ENCODE results near the gene TECPR1.
"Not testable (repeated sequence)": the region's sequence is repeated elsewhere in the genome, so short reads cannot be mapped to it uniquely, and the experiment has no call there.

Gene TECPR1

GRCh38 chr7:98225913-98226614 is 26.0 kb downstream of the TECPR1 start:
- DNase-seq: no peak

- DNase-seq: no peak
Measured at GRCh38 chr7:98224701-98225181, 27.3 kb downstream of the TECPR1 start.

GRCh38 chr7:98223898-98224700 is 27.9 kb downstream of the TECPR1 start:
- no peak for DNase-seq

DNA sequence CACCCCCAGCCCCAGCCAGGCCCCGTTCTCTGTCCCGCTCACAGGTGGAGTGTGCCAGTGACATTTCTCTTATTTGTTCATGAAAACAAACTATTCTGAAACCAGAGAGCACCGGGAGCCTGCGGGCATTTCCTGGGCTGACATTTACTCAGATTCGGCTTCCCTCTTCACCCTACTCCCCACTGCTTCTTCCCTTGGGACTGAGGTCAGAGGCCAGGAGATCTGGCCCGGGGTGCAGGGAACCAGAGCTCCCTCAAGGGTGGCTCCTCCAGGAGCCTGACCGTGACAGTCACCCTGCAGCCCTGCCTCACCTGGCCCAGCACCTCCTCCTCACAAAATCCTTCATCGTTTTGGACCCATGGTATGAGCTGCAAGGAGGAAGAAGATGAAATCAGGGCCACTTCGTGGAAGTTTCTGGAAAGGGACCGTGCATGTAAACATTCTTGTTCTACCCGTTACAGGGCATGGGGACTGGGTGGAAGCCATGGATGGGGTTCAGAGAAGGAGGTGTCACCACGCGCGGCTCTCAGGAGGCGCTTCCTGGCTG is 28.6 kb downstream of the TECPR1 start:
- no peak for DNase-seq

GRCh38 chr7:98222533-98223195 is 29.4 kb downstream of the TECPR1 start:
- no peak for DNase-seq

- no peak for DNase-seq
Measured at GRCh38 chr7:98221611-98222532, 30.2 kb downstream of the TECPR1 start.

DNA sequence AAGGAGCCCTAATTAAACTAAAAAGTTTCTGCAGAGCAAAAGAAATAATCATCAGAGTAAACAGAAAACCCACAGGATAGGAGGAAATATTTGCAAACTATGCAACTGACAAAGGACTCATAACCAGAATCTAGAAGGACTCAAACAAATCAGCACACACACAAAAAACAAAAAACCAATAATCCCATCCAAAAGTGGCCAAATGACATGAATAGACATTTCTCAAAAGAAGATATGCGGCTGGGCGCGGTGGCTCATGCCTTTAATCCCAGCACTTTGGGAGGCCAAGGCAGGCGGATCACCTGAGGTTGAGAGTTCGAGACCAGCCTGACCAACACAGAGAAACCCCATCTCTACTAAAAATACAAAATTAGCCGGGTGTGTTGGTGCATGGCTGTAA is 32.6 kb downstream of the TECPR1 start:
- DNase-seq: not testable (repeated sequence)

GRCh38 chr7:98217623-98218582 is 34.1 kb downstream of the TECPR1 start:
- DNase-seq: peak; percentile 71 to 75

- DNase-seq: no peak
Measured at GRCh38 chr7:98216941-98217622, 35.0 kb downstream of the TECPR1 start.

GRCh38 chr7:98215561-98216495 is 36.2 kb downstream of the TECPR1 start:
- no peak for DNase-seq

DNA sequence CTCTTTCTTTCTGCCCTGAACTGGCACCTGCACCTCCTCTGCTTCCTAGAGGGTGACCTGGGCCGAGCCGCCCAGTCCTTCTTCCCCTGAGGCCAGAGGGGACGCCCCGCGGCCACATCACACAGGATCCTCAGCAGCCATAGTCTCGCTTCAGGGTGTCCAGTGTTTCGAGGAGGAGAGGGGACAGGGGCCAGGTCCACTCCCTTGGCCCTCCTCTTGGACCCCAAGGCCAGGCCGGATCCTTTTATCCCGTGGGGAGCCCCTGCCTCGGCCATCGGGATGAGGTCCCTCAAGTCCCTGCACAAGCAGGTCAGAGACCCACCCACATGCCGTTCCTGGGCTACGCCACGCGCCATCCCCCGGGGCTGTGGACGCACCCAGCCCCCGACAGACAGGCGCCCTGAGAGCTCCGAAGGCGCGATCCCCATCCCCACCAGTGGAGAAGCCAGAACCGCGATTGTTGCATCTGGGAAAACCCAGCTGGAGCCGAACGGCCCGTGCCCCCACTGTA is 37.2 kb downstream of the TECPR1 start:
- DNase-seq: no peak

DNA sequence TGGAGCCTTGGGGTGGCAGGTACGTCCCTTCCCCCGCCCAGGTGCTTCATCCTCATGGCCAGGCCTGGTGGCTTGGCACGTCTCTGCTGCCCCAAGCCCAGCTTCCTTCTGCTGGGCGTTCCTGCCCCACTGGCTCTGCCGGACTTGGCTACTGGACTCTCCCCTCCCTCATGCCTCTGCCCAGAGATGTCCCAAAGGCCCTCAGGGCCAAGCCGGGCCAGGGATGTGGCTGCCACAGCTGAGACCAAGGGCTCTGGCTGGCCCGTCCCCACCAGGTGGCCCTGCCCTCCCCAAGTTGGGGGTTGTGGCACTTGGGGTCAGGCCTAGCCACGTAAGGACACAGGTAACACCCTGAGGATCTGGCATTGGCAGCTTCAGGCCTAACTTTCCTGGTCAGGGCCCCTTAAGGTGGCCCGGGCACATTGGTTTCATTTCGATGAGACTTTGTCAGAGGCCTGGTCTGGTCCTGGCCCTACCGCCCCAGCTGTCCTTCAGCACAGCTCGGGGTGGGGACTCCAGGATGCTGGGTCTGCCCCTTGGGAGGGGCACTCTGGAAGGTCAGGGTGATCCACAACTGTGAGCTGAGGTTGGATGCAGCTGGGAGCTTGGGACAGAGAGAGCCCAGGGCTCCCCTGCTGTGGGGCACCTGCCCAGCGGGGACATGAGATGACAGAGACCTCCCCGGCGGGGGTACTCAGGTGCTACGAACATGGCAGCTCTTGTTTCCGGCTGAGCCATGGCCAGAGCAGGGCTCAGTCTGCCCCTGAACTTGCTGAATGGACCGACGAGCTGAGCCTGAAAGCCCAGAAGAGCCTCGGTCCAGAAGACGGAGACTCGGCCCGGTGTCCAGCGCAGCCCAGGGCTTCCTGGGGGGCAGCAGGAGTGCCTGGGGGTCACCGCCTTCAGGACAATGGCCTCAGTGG is 37.9 kb downstream of the TECPR1 start:
- DNase-seq: no peak

DNA sequence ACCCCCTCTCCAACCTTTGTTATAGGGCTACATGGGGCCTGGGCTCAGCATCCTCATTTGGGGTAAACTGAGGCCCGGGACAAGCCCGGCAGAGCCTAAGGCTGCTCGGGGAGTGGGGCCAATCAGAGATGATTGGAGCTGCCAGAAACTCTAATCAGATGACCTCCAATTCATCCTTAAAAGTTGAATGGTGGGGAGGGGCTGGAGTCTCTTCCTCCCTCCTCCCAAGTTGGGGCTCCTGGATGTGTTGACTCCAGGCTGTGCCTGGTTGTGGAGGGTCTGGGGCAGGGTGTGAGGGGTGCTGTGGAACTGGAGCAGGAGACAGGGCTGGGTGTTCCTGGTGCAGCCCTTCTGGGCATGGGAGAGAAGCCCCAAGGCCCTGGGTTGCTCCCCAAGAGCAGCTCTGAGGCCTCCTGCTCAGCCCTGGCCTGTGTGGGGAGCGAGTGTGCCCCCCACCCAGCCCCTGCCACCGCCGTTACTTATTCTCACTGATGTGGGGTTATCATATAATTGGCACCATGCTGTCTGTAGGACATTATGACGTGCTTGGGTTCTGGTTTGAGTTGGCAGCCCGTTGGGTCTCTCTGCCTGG is 38.6 kb downstream of the TECPR1 start:
- no peak for DNase-seq

DNA sequence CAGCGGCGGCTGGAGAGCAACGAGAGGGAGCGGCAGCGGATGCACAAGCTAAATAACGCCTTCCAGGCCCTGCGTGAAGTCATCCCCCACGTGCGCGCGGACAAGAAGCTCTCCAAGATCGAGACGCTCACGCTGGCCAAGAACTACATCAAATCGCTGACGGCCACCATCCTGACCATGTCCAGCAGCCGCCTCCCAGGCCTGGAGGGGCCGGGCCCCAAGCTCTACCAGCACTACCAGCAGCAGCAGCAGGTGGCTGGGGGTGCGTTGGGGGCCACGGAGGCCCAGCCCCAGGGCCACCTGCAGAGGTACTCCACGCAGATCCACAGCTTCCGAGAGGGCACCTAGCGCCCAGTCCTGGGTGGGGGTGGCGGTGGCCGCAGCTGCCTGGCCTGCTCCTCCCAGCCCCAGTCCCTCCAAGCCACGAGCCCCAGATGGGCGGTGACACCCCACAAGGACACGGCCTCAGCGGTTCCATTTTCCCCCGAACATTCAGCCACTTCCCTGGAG is 39.4 kb downstream of the TECPR1 start:
- no peak for DNase-seq

DNA sequence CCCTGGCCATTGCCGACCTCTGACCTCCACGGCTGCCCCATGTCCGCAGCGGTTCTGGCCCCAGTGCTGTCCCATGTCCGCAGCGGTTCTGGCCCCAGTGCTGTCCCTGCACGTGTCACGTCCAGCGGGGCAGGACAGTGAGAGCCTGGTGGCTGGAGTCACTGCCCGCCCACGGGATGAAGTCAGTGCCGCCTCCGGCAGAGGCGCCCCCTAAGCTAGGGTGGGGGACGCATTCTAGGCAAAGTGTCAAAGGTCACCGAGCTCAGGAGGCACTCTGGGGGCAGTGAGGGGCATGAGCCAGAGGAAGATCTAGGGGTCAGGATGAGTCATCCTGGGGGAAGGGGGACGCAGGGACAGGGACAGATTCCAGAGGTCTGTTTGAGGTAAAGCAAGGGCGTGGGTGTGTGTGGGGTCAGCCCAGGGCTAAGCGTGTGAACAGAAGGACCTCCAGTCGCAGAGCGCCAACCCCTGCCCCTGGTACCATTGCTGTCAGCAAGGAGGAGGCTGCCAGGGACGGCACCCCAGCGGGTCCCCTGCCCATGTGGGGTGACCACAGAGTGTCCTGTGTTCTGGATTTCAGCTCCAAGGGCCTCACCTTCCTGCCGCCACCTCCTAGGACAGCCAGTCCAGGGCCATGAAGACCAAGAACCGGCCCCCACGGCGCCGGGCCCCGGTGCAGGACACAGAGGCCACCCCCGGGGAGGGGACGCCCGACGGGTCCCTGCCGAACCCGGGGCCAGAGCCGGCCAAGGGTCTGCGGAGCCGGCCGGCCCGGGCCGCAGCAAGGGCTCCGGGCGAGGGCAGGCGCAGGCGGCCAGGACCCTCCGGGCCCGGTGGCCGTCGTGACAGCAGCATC is 40.1 kb downstream of the TECPR1 start:
- no peak for DNase-seq

- no peak for DNase-seq
Measured at GRCh38 chr7:98211221-98211675, 40.8 kb downstream of the TECPR1 start, which contains the start of gene BHLHA15. Gene BHLHA15 (plus strand): TSS chr7:98211439. CDS start chr7:98212310, 871 bp downstream.

Data from hippocampal formation (tissue), 2 donors.